Measurements from ENCODE around the gene ITPRID1.
"Not testable (repeated sequence)": the region's sequence is repeated elsewhere in the genome, so short reads cannot be mapped to it uniquely, and the experiment has no call there.

DNA sequence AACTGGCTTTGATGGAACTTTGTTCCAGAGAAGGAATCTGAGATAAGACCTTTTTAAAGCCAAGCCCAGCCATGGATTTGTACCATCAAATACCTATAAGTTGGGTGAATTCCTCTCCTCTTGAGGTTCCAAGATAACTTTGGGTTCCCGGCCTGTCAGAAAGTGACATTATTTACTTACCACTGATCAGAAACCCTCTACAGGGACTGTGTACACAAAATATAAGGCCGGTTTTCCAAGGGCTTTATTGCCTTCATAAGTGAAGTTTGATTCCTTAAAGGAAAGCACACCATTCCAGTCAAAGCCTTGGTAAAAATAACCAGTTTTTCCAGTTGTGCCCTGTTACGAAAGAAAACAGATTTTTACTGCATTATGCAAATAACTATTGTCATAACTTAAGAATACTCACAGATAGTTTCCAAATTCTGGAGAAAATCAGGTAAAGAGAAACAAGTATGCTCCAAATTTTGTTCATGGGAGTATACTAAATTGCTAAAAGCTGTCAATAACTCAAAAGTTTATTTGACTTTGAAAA lies 26.8 kb downstream of the ITPRID1 start:
- not testable (repeated sequence) for TF ChIP-seq POLR2A, POLR2AphosphoS5 (IDR thresholded peaks at IDR 0.05)
- TF ChIP-seq, protein P1, sequence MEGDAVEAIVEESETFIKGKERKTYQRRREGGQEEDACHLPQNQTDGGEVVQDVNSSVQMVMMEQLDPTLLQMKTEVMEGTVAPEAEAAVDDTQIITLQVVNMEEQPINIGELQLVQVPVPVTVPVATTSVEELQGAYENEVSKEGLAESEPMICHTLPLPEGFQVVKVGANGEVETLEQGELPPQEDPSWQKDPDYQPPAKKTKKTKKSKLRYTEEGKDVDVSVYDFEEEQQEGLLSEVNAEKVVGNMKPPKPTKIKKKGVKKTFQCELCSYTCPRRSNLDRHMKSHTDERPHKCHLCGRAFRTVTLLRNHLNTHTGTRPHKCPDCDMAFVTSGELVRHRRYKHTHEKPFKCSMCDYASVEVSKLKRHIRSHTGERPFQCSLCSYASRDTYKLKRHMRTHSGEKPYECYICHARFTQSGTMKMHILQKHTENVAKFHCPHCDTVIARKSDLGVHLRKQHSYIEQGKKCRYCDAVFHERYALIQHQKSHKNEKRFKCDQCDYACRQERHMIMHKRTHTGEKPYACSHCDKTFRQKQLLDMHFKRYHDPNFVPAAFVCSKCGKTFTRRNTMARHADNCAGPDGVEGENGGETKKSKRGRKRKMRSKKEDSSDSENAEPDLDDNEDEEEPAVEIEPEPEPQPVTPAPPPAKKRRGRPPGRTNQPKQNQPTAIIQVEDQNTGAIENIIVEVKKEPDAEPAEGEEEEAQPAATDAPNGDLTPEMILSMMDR (IDR thresholded peaks at IDR 0.05), result not testable (repeated sequence)
